Measurements from ENCODE around the gene TCP10L.

DNA sequence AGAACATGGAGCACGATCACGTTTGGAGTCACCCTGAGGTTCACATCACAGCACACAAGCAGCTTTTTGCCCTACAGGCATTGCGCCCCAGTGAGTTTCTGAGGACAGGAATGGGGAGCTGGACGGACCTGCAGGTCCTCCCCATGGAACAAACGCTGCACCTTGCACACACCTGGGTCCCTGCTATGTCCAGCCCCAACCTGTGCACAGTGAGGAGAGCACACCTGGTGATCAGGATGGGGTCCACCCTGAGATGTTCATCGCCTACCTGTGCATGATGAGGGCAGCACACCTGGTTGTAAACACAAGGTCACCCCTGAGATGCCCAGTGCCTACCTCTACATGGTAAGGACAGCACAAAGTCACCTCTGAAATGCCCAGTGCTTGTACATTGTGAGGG lies 45.9 kb downstream of the TCP10L start:
- TF ChIP-seq L3MBTL2 (conservative IDR thresholded peaks at IDR 0.05) (no peak), NFRKB (IDR thresholded peaks at IDR 0.05) (no peak), SP1 (IDR thresholded peaks at IDR 0.05) (no peak), HDGF (IDR thresholded peaks at IDR 0.05; ENCODE audit: borderline replicate concordance) (no peak), BHLHE40 (IDR thresholded peaks at IDR 0.05; ENCODE audit: borderline replicate concordance) (no peak)
